AG09309 (cell line): ENCODE data around the gene P2RY13.

Source experiments
- DNase-seq: peaks from one replicate; pipeline ENCODE4 v3.0.0-alpha.2; 2010; ENCODE audit warnings: low read depth
- H3K4me3 ChIP-seq: 2 replicates; pipeline ENCODE4 v1.5.1; 2011; ENCODE audit warnings: mild to moderate bottlenecking, low read depth, low read length, moderate library complexity; ENCODE audit not compliant: control insufficient read depth
- TF ChIP-seq, protein P1 (sequence below): IDR thresholded peaks from 2 replicates; pipeline ENCODE4 v1.5.1; 2011; ENCODE audit warnings: mild to moderate bottlenecking, low read depth, low read length, inconsistent platforms; ENCODE audit not compliant: insufficient read depth, control insufficient read depth; ENCODE audit errors: missing control alignments

The P2RY13 gene

GRCh38 chr3:151290673-151291072 lies 38.7 kb downstream of the P2RY13 start:
- TF ChIP-seq, protein P1, sequence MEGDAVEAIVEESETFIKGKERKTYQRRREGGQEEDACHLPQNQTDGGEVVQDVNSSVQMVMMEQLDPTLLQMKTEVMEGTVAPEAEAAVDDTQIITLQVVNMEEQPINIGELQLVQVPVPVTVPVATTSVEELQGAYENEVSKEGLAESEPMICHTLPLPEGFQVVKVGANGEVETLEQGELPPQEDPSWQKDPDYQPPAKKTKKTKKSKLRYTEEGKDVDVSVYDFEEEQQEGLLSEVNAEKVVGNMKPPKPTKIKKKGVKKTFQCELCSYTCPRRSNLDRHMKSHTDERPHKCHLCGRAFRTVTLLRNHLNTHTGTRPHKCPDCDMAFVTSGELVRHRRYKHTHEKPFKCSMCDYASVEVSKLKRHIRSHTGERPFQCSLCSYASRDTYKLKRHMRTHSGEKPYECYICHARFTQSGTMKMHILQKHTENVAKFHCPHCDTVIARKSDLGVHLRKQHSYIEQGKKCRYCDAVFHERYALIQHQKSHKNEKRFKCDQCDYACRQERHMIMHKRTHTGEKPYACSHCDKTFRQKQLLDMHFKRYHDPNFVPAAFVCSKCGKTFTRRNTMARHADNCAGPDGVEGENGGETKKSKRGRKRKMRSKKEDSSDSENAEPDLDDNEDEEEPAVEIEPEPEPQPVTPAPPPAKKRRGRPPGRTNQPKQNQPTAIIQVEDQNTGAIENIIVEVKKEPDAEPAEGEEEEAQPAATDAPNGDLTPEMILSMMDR: peak; percentile 62

DNA sequence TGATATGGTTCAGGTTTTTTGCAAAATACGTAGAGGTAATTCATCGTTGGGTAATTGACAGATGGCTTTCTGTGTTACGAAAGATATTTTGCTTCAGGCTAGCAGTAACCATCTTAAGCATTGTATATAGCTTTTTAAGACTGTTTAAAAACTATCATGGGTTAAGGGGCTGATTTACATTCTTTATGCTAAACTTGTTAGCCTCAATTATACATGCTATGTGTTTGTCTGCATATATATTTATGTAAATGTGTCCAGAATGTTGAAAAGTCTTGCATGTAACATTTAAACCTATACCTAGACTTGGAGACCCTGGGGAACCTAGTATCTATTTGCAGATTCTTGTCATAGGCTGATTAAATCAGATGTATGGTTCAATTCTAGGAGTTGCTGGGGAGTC lies 39.9 kb downstream of the P2RY13 start:
- no peak for DNase-seq
- no peak overlapping the region for H3K4me3 ChIP-seq
- TF ChIP-seq, protein P1: no peak

More at GRCh38 chr3:151290673-151291072, 38.7 kb downstream of the P2RY13 start:
- no peak for DNase-seq
- H3K4me3 ChIP-seq: no peak overlapping the region

GRCh38 chr3:151285940-151286339 lies 43.4 kb downstream of the P2RY13 start:
- no peak overlapping the region for H3K4me3 ChIP-seq
- DNase-seq: no peak
- TF ChIP-seq, protein P1: no peak

GRCh38 chr3:151283907-151284461 lies 45.4 kb downstream of the P2RY13 start:
- TF ChIP-seq, protein P1: no peak
- no peak for DNase-seq
- H3K4me3 ChIP-seq: no peak overlapping the region

- no peak for DNase-seq
- TF ChIP-seq, protein P1: no peak
- no peak overlapping the region for H3K4me3 ChIP-seq
Measured at GRCh38 chr3:151283387-151283786, 46.0 kb downstream of the P2RY13 start.

DNA sequence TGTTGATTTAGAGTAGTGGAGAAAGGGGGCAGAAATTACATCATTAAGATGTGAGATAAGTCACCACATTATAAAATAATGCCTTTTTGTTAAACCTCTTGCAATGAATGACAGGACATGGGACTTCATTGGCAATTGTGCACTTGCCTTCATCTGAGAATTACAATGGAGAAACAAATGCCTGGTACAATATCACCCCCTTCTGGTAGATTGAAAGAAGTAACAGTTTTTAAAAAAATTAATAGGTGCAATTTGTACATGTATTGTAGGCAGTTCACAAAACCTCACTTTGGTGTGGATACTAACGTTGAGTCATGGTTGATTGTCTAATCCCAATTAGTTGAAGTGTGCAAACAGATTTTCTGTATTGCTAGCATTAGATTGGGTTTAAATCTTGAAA lies 46.4 kb downstream of the P2RY13 start:
- H3K4me3 ChIP-seq: no peak overlapping the region
- DNase-seq: no peak
- TF ChIP-seq, protein P1: peak; percentile 51

GRCh38 chr3:151281671-151282324 lies 47.6 kb downstream of the P2RY13 start:
- no peak for DNase-seq
- TF ChIP-seq, protein P1: no peak
- H3K4me3 ChIP-seq: no peak overlapping the region
